GM12878 (cell line): ENCODE results near the gene CREB3L4. TPM values are rescaled to one million over a fixed set of nuclear protein-coding genes. Genes with fewer than 3 reads are reported as not detected.
A peak's percentile ranks its signal among the peaks of the same experiment; 100 is the strongest.

Source experiments
- CBX3 ChIP-seq: fragments of 200-600 bp; sonication (generic); IDR thresholded peaks from 2 replicates; pipeline ENCODE4 v1.6.1; 2016; ENCODE audit warnings: low read depth, borderline replicate concordance
- EED ChIP-seq: sonication (generic); IDR thresholded peaks from 2 replicates; pipeline ENCODE4 v1.6.1; 2016; ENCODE audit warnings: antibody characterized with exemption, low read depth
- IKZF2 ChIP-seq, 2 experiments: fragments of 450-650 bp; IDR thresholded peaks; 2 replicates each; pipeline ENCODE4 v1.6.1; 2017; ENCODE audit warnings: mild to moderate bottlenecking in 2 of 2, moderate library complexity in 2 of 2
- IRF4 ChIP-seq: IDR thresholded peaks from 2 replicates; pipeline ENCODE4 v1.6.1; 2011; ENCODE audit warnings: low read depth, low read length
- NFYA ChIP-seq: IDR thresholded peaks from 2 replicates; pipeline ENCODE4 v1.6.1; 2011; ENCODE audit warnings: low read depth, mild to moderate bottlenecking, low read length, improper control_type of control experiment, borderline replicate concordance
- NR2F1 ChIP-seq: fragments of 450-650 bp; conservative IDR thresholded peaks from 2 replicates; pipeline ENCODE4 v1.6.1; 2017; ENCODE audit warnings: mild to moderate bottlenecking
- POU2F2 ChIP-seq: IDR thresholded peaks from 3 replicates; pipeline ENCODE4 v1.6.1; 2011; ENCODE audit warnings: low read depth, mild to moderate bottlenecking, low read length, borderline replicate concordance
- STAT3 ChIP-seq: IDR thresholded peaks from 2 replicates; pipeline ENCODE4 v1.6.1; 2011; ENCODE audit warnings: low read depth, low read length, improper control_type of control experiment
- polyA plus RNA-seq, 11 experiments: library from polyadenylated mRNA; depleted of rRNA in 4 of 11; unstranded in 6 of 11; stranded (reverse) in 5 of 11; fragments of >200 nt; fragmentation: Nextera tagmentation in 4 of 11; fragmentation: Illumina TruSeq in 1 of 11; extraction: Ambion mirVana in 4 of 11; extraction: Trizol in 1 of 11; gene quantifications; 1 replicate in 1 of 11; 2 replicates in 10 of 11; pipeline versions ENCODE4 v1.2.1 to v1.2.3, GENCODE V29; 2011 to 2016; ENCODE audit warnings: inconsistent platforms in 2 of 11, missing spikeins in 2 of 11, low read depth in 1 of 11
- total RNA-seq, 4 experiments: library from RNA; depleted of rRNA in 3 of 4; stranded (reverse); fragments of >200 nt in 3 of 4; fragmentation: Illumina TruSeq in 1 of 4; extraction: Trizol in 1 of 4; gene quantifications; 2 replicates each; pipeline versions ENCODE4 v1.2.1 to v1.2.3, GENCODE V29; 2013 to 2021
- TF ChIP-seq, protein P1 (sequence below): fragments of 450-650 bp; IDR thresholded peaks from 2 replicates; pipeline ENCODE4 v1.6.1; 2016; ENCODE audit warnings: mild to moderate bottlenecking
- TF ChIP-seq, protein P2 (sequence below): IDR thresholded peaks from 2 replicates; pipeline ENCODE4 v1.6.1; 2012; ENCODE audit warnings: low read depth, low read length, improper control_type of control experiment
- TF ChIP-seq, protein P3 (sequence below): fragments of 450-650 bp; IDR thresholded peaks from 2 replicates; pipeline ENCODE4 v1.6.1; 2014; ENCODE audit warnings: mild to moderate bottlenecking
- TF ChIP-seq, protein P4 (sequence below): fragments of 450-650 bp; conservative IDR thresholded peaks from 2 replicates; pipeline ENCODE4 v1.6.1; 2017; ENCODE audit warnings: mild to moderate bottlenecking, moderate library complexity
- TF ChIP-seq, protein P5 (sequence below): fragments of 450-650 bp; IDR thresholded peaks from 2 replicates; pipeline ENCODE4 v1.6.1; 2017; ENCODE audit warnings: mild to moderate bottlenecking, moderate library complexity
- TF ChIP-seq, protein P6 (sequence below): fragments of 450-650 bp; IDR thresholded peaks from 2 replicates; pipeline ENCODE4 v1.6.1; 2017; ENCODE audit warnings: antibody characterized with exemption, mild to moderate bottlenecking, moderate library complexity
- TF ChIP-seq, protein P7 (sequence below): fragments of 450-650 bp; IDR thresholded peaks from 2 replicates; pipeline ENCODE4 v1.6.1; 2017; ENCODE audit warnings: mild to moderate bottlenecking, low read depth, inconsistent platforms; ENCODE audit not compliant: poor library complexity, severe bottlenecking

The CREB3L4 gene
- total and polyA plus RNA-seq, 10 of the 15 experiments (the other 5 are each of a cell fraction or from before 2014, with no cell fraction given): 9.7 to 14.0 (median 12.1) TPM

DNA sequence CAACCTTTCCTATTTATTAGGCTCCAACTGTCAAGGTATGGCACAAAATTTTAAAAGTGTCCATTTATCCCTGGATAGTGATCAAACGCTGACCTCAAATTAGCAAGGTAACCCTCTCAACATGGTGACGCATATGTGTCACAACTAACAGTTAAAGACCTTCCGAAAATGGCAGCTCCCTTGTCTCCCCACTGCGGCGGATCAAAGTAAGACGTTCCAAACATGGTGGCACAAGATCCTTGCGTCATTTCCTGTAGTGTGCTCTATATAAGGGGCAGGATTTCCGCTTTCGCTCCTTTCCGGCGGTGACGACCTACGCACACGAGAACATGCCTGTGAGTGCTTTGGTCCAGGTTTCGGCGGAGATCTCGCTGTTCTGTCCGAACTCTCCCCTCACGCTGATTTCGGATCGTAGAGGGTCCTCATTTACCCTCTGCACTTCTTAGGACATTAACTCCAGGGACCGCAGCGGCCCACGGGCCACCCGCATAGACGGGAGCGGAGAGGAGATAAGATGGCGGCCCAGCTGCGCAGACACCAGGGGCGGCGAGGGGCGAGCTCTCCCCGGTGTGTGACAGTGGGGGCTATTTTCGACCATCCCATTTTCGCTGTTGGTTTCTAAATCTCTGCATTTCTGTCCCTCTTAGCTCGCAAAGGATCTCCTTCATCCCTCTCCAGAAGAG is 22.9 kb downstream of the CREB3L4 start, which contains the start of gene RPS27 (continued):
- peak; percentile 99 for TF ChIP-seq POU2F2
- TF ChIP-seq, protein P1, sequence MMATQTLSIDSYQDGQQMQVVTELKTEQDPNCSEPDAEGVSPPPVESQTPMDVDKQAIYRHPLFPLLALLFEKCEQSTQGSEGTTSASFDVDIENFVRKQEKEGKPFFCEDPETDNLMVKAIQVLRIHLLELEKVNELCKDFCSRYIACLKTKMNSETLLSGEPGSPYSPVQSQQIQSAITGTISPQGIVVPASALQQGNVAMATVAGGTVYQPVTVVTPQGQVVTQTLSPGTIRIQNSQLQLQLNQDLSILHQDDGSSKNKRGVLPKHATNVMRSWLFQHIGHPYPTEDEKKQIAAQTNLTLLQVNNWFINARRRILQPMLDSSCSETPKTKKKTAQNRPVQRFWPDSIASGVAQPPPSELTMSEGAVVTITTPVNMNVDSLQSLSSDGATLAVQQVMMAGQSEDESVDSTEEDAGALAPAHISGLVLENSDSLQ: peak; percentile 72
- no peak for TF ChIP-seq NR2F1
- TF ChIP-seq, protein P2, sequence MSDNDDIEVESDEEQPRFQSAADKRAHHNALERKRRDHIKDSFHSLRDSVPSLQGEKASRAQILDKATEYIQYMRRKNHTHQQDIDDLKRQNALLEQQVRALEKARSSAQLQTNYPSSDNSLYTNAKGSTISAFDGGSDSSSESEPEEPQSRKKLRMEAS: no peak
- TF ChIP-seq, protein P3, sequence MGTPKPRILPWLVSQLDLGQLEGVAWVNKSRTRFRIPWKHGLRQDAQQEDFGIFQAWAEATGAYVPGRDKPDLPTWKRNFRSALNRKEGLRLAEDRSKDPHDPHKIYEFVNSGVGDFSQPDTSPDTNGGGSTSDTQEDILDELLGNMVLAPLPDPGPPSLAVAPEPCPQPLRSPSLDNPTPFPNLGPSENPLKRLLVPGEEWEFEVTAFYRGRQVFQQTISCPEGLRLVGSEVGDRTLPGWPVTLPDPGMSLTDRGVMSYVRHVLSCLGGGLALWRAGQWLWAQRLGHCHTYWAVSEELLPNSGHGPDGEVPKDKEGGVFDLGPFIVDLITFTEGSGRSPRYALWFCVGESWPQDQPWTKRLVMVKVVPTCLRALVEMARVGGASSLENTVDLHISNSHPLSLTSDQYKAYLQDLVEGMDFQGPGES: no peak
- no peak for TF ChIP-seq IKZF2 (IDR thresholded peaks at IDR 0.05)
- TF ChIP-seq, protein P4, sequence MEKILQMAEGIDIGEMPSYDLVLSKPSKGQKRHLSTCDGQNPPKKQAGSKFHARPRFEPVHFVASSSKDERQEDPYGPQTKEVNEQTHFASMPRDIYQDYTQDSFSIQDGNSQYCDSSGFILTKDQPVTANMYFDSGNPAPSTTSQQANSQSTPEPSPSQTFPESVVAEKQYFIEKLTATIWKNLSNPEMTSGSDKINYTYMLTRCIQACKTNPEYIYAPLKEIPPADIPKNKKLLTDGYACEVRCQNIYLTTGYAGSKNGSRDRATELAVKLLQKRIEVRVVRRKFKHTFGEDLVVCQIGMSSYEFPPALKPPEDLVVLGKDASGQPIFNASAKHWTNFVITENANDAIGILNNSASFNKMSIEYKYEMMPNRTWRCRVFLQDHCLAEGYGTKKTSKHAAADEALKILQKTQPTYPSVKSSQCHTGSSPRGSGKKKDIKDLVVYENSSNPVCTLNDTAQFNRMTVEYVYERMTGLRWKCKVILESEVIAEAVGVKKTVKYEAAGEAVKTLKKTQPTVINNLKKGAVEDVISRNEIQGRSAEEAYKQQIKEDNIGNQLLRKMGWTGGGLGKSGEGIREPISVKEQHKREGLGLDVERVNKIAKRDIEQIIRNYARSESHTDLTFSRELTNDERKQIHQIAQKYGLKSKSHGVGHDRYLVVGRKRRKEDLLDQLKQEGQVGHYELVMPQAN: peak; percentile 84
- TF ChIP-seq NFYA: no peak
- peak; percentile 69; the same call in 1 of the 2 replicates for TF ChIP-seq IRF4
- no peak for TF ChIP-seq CBX3
- TF ChIP-seq, protein P5, sequence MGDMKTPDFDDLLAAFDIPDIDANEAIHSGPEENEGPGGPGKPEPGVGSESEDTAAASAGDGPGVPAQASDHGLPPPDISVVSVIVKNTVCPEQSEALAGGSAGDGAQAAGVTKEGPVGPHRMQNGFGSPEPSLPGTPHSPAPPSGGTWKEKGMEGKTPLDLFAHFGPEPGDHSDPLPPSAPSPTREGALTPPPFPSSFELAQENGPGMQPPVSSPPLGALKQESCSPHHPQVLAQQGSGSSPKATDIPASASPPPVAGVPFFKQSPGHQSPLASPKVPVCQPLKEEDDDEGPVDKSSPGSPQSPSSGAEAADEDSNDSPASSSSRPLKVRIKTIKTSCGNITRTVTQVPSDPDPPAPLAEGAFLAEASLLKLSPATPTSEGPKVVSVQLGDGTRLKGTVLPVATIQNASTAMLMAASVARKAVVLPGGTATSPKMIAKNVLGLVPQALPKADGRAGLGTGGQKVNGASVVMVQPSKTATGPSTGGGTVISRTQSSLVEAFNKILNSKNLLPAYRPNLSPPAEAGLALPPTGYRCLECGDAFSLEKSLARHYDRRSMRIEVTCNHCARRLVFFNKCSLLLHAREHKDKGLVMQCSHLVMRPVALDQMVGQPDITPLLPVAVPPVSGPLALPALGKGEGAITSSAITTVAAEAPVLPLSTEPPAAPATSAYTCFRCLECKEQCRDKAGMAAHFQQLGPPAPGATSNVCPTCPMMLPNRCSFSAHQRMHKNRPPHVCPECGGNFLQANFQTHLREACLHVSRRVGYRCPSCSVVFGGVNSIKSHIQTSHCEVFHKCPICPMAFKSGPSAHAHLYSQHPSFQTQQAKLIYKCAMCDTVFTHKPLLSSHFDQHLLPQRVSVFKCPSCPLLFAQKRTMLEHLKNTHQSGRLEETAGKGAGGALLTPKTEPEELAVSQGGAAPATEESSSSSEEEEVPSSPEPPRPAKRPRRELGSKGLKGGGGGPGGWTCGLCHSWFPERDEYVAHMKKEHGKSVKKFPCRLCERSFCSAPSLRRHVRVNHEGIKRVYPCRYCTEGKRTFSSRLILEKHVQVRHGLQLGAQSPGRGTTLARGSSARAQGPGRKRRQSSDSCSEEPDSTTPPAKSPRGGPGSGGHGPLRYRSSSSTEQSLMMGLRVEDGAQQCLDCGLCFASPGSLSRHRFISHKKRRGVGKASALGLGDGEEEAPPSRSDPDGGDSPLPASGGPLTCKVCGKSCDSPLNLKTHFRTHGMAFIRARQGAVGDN: peak; percentile 89
- TF ChIP-seq, protein P6, sequence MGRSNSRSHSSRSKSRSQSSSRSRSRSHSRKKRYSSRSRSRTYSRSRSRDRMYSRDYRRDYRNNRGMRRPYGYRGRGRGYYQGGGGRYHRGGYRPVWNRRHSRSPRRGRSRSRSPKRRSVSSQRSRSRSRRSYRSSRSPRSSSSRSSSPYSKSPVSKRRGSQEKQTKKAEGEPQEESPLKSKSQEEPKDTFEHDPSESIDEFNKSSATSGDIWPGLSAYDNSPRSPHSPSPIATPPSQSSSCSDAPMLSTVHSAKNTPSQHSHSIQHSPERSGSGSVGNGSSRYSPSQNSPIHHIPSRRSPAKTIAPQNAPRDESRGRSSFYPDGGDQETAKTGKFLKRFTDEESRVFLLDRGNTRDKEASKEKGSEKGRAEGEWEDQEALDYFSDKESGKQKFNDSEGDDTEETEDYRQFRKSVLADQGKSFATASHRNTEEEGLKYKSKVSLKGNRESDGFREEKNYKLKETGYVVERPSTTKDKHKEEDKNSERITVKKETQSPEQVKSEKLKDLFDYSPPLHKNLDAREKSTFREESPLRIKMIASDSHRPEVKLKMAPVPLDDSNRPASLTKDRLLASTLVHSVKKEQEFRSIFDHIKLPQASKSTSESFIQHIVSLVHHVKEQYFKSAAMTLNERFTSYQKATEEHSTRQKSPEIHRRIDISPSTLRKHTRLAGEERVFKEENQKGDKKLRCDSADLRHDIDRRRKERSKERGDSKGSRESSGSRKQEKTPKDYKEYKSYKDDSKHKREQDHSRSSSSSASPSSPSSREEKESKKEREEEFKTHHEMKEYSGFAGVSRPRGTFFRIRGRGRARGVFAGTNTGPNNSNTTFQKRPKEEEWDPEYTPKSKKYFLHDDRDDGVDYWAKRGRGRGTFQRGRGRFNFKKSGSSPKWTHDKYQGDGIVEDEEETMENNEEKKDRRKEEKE: no peak
- no peak for TF ChIP-seq STAT3
- TF ChIP-seq, protein P7, sequence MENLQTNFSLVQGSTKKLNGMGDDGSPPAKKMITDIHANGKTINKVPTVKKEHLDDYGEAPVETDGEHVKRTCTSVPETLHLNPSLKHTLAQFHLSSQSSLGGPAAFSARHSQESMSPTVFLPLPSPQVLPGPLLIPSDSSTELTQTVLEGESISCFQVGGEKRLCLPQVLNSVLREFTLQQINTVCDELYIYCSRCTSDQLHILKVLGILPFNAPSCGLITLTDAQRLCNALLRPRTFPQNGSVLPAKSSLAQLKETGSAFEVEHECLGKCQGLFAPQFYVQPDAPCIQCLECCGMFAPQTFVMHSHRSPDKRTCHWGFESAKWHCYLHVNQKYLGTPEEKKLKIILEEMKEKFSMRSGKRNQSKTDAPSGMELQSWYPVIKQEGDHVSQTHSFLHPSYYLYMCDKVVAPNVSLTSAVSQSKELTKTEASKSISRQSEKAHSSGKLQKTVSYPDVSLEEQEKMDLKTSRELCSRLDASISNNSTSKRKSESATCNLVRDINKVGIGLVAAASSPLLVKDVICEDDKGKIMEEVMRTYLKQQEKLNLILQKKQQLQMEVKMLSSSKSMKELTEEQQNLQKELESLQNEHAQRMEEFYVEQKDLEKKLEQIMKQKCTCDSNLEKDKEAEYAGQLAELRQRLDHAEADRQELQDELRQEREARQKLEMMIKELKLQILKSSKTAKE: peak; percentile 28
- TF ChIP-seq EED: peak; percentile 41; the same call in 1 of the 2 replicates
